Measurements from ENCODE around the gene ZNF367. TPM values are rescaled to one million over a fixed set of nuclear protein-coding genes. Genes with fewer than 3 reads are reported as not detected.

ZNF367 gene
- total RNA-seq, 1 experiment from 2014 or later, result 10.1 TPM

DNA sequence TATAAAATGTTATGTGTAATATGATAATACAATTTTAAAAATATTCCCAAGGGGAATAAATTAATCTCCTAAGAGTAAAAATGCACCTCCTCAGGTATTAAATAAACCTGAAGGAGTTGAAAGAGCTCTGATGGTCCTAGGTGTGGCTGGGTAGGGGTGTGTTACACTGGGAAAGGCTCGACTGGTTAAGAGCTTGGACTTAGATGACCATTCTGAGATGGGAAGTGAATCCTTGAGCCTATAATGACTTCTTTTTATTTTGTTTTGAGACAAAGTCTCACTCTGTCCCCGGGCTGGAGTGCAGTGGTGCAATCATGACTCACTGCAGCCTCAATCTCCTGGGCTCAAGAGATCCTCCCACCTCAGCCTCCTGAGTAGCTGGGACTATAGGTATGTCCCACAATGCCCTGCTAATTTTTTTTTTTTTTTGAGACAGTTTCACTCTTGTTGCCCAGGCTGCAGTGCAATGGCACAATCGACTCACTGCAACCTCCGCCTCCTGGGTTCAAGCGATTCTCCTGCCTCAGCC lies 22.6 kb upstream of the ZNF367 start:
- Histone ChIP-seq H3K4ac (ENCODE audit: low read depth, low read length) (no peak overlapping the region), H3K79me1 (ENCODE audit: insufficient read depth, low read depth, low read length, poor library complexity, severe bottlenecking) (no peaks in the 10 kb centered on the region), H3K9ac (ENCODE audit: extremely low read depth, insufficient read length, low read length) (no peak overlapping the region), H3K23me2 (ENCODE audit: insufficient read length, low read depth, low read length, poor library complexity, severe bottlenecking) (no peaks in the 10 kb centered on the region), H3K23ac (ENCODE audit: insufficient read length, low read depth, low read length) (no peak overlapping the region), H4K91ac (ENCODE audit: insufficient read length, low read depth, low read length) (no peak overlapping the region), H2AK5ac (ENCODE audit: insufficient read length, low read length) (no peak overlapping the region), H3K4me1 (ENCODE audit: insufficient read depth, low read length) (no peaks in the 10 kb centered on the region), H2BK15ac (ENCODE audit: low read depth, low read length) (no peak overlapping the region), H3K56ac (ENCODE audit: insufficient read length, low read depth, low read length) (no peak overlapping the region), H3K14ac (ENCODE audit: insufficient read depth, low read length) (no peak overlapping the region), H3K79me2 (ENCODE audit: insufficient read depth, low read length) (no peaks in the 10 kb centered on the region), H3K18ac (ENCODE audit: insufficient read length, low read depth, low read length) (no peak overlapping the region), H2BK120ac (ENCODE audit: low read depth, low read length, poor library complexity, severe bottlenecking) (no peak overlapping the region), H3K27ac (ENCODE audit: insufficient read length, low read depth, low read length) (no peak overlapping the region), H2BK20ac (ENCODE audit: low read depth, low read length, poor library complexity, severe bottlenecking) (no peak overlapping the region), H4K8ac (replicated peaks; ENCODE audit: insufficient read length, low read depth, low read length) (no peak overlapping the region), H2AFZ (ENCODE audit: low read length) (no peak overlapping the region), H3T11ph (ENCODE audit: low read length) (no peak overlapping the region), H2BK5ac (ENCODE audit: insufficient read length, low read length) (no peak overlapping the region), H2BK12ac (ENCODE audit: insufficient read length, low read depth, low read length) (no peak overlapping the region), H3K27me3 (ENCODE audit: insufficient read depth, low read length) (no peaks in the 10 kb centered on the region), H3K4me2 (ENCODE audit: insufficient read depth, insufficient read length, low read length) (no peak overlapping the region), H3K9me3 (ENCODE audit: control insufficient read depth, low read depth, low read length) (no peaks in the 10 kb centered on the region), H4K5ac (ENCODE audit: insufficient read length, low read depth, low read length) (no peak overlapping the region), H4K20me1 (ENCODE audit: control insufficient read depth, insufficient read depth, insufficient read length) (no peaks in the 10 kb centered on the region)
- no peak for DNase-seq
- H3K36me3 Mint-ChIP-seq (ENCODE audit: insufficient read depth in 1 of 3, low read depth in 3 of 3), result no peaks in the 10 kb centered on the region
- H3K9me3 Mint-ChIP-seq, result no peaks in the 10 kb centered on the region
- no CpG with 5 or more reads among the region's 5 CpGs for WGBS (ENCODE audit: extremely low coverage, insufficient read length, low lambda C conversion rate)
- H3K27ac Mint-ChIP-seq, result no peak overlapping the region; a peak in 1 of 7 replicates
- TF ChIP-seq, protein P1, sequence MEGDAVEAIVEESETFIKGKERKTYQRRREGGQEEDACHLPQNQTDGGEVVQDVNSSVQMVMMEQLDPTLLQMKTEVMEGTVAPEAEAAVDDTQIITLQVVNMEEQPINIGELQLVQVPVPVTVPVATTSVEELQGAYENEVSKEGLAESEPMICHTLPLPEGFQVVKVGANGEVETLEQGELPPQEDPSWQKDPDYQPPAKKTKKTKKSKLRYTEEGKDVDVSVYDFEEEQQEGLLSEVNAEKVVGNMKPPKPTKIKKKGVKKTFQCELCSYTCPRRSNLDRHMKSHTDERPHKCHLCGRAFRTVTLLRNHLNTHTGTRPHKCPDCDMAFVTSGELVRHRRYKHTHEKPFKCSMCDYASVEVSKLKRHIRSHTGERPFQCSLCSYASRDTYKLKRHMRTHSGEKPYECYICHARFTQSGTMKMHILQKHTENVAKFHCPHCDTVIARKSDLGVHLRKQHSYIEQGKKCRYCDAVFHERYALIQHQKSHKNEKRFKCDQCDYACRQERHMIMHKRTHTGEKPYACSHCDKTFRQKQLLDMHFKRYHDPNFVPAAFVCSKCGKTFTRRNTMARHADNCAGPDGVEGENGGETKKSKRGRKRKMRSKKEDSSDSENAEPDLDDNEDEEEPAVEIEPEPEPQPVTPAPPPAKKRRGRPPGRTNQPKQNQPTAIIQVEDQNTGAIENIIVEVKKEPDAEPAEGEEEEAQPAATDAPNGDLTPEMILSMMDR (conservative IDR thresholded peaks at IDR 0.05), result no peak
- H3K4me3 Mint-ChIP-seq, result no peak overlapping the region
- no peaks in the 10 kb centered on the region for H3K4me1 Mint-ChIP-seq
- H3K27me3 Mint-ChIP-seq (ENCODE audit: low read depth), result peaks cover 2% of the 10 kb centered on the region; the same call in 1 of the 2 replicates

Measured in H9 (cell line).